Activated CD4-positive, CD25-positive, alpha-beta regulatory T cell treated with anti-CD3 and anti-CD28 coated beads, Interleukin-2, amount 50 U/mL, for 72 hours (primary cell): ENCODE results near the gene PLEKHM2.
"Not testable (repeated sequence)": the region's sequence is repeated elsewhere in the genome, so short reads cannot be mapped to it uniquely, and the experiment has no call there.

Experiments used
- DNase-seq: peaks from one replicate; pipeline ENCODE4 v3.0.0; 2021

PLEKHM2 gene, protein sequence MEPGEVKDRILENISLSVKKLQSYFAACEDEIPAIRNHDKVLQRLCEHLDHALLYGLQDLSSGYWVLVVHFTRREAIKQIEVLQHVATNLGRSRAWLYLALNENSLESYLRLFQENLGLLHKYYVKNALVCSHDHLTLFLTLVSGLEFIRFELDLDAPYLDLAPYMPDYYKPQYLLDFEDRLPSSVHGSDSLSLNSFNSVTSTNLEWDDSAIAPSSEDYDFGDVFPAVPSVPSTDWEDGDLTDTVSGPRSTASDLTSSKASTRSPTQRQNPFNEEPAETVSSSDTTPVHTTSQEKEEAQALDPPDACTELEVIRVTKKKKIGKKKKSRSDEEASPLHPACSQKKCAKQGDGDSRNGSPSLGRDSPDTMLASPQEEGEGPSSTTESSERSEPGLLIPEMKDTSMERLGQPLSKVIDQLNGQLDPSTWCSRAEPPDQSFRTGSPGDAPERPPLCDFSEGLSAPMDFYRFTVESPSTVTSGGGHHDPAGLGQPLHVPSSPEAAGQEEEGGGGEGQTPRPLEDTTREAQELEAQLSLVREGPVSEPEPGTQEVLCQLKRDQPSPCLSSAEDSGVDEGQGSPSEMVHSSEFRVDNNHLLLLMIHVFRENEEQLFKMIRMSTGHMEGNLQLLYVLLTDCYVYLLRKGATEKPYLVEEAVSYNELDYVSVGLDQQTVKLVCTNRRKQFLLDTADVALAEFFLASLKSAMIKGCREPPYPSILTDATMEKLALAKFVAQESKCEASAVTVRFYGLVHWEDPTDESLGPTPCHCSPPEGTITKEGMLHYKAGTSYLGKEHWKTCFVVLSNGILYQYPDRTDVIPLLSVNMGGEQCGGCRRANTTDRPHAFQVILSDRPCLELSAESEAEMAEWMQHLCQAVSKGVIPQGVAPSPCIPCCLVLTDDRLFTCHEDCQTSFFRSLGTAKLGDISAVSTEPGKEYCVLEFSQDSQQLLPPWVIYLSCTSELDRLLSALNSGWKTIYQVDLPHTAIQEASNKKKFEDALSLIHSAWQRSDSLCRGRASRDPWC

DNA sequence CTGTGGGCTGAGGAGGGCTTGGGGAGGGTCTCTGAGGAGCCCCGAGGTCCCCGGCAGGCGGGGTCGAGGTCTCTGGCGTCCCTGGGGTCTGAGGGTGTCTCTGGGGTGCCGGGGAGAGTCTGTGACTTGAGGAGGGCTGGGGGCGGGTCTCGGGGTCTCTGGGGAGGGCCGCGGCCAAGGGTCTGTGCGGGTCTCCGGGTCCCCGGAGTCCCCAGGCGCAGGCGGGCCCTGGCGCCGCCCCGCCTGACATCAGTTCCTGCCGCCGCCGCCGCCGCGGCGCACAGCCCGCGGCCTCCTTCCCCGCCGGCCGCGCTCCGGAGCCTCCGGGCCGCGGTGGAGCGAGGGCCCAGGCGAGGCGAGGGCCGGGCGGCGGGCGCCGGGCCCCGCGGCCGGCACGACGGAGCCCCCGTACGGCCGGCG lies at the start of gene PLEKHM2:
Gene PLEKHM2 (plus strand): TSS at position 279 of the 420 bp plus-strand sequence. CDS start 239 bp downstream, outside the sequence.
- peak; percentile 59 for DNase-seq

DNA sequence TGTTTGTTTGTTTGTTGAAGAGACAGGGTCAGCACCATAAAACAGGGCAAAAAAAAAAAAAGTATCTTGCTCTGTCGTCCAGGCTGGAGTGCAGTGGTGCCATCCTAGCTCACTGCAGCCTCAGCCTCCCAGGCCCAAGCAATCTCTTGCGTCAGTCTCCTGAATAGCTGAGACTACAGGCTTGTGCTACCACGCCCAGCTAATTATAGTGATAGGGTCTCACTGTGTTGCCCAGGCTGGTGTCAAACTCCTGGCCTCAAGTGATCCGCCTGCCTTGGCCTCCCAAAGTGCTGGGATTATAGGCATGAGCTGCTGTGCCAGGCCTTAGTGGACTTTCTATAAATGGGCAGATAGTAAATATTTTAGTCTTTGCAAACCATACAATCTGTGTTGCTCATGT lies 47.7 kb upstream of the PLEKHM2 start:
- DNase-seq: no peak

DNA sequence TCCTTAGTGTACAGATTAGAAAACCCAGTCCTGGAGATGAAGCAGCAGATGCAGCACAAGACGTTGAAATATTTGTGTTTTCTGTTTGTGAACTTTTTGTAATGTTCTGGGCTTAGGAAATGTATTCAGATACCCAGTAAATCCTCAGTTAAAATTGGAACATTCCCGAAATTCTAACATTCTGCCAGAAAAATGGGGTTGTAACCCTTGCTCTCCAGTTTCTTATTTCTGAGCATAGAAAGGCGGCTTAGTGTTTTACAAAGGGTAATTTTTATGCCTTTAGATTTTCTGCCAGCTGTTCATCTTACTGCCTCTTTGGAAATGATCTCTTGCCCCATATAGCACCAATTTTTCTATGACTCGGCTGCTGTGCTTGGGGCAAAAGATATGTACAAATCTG lies 46.3 kb upstream of the PLEKHM2 start:
- no peak for DNase-seq

DNA sequence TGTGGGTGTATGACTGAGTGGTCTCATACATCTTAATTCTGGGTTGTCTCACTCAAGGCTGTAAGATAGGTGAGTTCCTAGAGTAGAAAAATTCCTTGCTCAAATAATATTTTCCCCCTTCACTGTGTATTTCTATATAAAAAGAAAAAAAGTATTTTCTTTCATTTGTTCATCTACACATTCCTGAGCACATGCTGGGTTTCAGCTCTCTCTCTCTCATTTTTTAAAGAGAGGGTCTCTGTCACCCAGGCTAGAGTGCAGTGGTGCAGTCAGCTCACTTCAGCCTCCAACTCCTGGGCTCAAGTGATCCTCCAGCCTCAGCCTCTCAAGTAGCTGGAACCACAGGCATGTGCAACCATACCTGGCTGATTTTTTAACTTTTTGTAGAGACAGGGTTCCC lies 44.9 kb upstream of the PLEKHM2 start:
- no peak for DNase-seq

- DNase-seq: no peak
Measured at GRCh38 chr1:15639931-15640330, 44.2 kb upstream of the PLEKHM2 start.

DNA sequence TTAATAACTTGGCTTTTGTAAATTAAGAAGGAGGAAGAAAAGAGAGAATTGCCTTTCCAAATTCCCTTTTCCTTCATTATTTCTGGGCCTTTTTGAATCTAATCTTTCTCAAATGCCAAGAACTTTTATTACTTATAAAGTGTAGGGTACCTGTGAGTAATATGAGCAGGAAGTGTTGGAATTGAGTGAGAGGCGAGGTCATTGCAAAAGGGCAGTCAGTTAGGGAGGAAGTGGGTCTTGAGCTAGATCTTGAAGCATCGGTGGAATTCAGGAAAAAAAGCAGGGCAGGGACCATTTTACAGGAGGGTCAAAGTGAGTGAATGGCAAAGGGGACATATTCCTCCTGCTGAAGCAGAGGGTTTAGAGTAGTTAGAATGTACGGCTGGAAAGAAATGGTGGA lies 43.5 kb upstream of the PLEKHM2 start:
- no peak for DNase-seq

DNA sequence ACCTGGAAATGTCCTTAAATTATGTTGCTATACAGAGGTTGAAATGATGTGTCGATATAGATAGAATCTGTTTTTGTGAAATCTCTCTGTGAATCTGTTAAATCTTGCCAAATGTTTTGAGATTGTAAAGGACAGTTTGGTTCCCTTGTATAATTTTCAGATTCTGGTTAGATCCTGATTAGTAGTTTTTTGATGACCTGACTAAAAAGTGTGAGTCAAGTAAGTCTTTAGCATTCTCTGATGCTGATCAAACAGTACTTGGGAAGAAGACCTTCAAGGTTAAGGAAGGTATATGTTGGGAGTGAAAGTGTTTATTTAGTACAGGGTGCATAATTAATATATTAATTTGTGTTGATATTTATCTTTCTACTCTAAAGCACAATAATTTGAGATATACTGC lies 34.2 kb upstream of the PLEKHM2 start:
- DNase-seq: no peak

DNA sequence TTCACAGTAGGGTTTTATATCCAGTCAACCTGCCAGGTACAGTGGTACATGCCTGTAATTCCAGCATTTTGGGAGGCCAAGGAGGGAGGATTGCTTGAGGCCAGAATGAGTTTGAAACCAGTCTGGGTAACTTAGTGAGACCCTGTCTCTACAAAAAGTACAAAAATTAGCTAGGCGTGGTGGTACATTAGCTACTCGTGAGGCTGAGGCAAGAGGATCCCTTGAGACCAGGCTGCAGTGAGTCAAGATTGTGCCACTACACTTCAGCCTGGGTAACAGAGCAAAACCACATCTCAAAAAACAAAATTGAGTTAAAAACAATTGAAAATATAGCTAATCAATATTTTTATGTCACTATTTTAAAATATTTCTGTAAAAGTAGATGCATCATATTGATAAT lies 33.7 kb upstream of the PLEKHM2 start:
- no peak for DNase-seq

DNA sequence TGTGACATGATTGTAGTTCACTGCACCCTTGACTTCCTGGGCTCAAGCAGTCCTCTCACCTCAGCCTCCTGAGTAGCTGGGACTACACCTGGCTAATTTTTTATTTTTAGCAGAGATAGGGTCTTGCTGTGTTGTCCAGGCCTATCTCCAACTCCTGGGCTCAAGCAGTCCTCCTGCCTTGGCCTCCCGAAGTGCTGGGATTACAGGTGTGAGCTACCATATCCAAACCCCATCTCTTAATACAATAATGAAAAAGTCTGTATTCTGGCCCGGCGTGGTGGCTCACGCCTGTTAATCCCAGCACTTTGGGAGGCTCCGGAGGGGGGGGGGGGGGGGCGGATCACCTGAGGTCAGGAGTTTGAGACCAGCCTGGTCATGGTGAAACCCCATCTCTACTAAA lies 32.0 kb upstream of the PLEKHM2 start:
- not testable (repeated sequence) for DNase-seq

DNA sequence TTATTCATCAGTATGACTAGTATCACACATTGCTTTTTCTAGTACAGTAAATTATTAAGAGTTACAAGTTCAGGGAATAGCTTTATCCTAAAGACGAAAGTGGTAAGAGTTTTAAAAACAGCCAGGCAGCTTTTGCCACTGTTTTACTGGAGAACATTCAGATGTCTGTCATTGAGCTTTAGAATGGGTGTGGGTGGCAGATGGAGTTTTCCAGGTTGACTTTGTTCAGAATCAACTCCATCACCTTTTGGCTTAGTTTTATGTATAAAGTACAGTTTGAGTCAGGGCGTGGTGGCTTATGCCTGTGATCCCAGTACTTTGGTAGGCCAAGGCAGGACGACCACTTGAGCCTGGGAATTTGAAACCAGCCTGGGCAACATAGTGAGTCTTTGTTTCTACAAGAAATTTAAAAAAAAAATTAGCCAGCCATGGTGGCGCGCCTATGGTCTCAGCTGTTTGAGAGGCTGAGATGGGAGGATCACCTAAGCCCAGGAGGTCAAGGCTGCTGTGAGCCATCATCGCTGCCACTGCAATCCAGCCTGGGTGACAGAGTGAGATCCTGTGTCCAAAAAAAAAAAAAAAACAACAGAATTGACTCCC lies 29.9 kb upstream of the PLEKHM2 start:
- no peak for DNase-seq

DNA sequence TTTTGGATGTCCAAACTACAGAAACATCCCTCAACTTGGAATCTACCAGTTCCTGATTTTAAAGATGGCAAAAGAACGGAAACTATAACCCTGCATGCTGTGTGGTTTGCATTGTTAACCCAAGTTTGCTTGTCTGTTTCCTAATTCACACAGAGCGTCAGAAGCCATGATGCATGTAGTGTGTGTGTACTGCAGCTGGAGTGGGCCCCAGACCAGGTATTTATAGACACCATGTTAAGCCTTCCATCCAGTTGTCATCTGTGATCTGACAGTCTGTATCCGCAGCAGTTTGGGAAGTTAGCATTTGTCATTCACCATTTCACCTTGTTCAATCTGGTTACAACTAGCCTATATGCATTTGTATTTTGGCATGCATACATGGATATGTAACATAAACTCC lies 27.7 kb upstream of the PLEKHM2 start:
- DNase-seq: no peak

DNA sequence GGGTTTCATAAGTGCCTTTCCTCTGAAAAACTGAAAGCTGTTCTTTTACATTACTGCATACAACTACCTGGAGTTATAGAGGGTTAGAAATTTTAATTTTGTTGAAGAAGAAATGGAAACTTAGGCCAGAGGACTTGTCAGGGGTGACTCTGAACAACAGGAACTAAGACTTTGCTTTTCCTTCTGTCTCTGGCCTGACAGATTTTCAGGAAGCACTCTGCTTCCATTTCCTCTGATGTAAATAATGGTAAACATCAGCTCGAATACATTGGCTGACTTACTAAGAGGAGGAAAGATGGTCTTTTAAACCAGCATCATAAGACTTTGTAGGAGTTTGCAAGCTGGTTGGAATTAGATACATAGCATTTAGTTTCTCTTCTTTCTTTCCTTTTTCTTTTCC lies 27.1 kb upstream of the PLEKHM2 start:
- no peak for DNase-seq

DNA sequence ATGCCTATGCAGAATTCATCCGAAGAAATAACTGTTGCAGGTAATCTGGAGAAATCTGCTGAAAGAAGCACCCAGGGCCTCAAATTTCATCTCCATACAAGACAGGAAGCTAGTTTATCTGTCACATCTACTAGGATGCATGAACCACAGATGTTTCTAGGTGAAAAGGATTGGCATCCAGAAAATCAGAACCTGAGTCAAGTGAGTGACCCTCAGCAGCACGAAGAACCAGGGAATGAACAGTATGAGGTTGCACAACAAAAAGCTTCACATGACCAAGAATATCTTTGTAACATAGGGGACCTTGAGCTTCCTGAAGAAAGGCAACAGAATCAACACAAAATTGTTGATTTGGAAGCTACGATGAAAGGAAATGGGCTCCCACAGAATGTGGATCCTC lies 24.0 kb upstream of the PLEKHM2 start:
- no peak for DNase-seq

- DNase-seq: no peak
Measured at GRCh38 chr1:15662477-15662876, 21.6 kb upstream of the PLEKHM2 start.

- no peak for DNase-seq
Measured at GRCh38 chr1:15663925-15664324, 20.2 kb upstream of the PLEKHM2 start.

DNA sequence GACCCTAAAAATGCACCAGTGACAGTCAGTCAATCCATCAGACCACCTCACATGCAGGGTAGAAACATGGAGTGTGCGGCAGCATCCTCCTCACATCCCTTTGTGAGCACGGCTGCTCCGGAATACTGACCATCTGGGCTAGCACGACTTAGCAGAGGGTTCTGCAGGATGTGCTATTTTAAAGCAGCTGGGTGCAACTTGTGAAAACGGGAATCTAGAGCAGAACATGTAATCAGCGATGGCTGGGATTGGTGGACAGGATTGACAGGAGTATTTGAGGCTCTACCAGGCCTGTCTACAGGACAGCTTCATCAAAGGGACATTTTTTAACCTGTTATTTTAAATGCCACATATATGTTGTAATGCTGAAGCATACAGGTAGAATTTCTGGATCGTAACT lies 16.8 kb upstream of the PLEKHM2 start:
- no peak for DNase-seq

DNA sequence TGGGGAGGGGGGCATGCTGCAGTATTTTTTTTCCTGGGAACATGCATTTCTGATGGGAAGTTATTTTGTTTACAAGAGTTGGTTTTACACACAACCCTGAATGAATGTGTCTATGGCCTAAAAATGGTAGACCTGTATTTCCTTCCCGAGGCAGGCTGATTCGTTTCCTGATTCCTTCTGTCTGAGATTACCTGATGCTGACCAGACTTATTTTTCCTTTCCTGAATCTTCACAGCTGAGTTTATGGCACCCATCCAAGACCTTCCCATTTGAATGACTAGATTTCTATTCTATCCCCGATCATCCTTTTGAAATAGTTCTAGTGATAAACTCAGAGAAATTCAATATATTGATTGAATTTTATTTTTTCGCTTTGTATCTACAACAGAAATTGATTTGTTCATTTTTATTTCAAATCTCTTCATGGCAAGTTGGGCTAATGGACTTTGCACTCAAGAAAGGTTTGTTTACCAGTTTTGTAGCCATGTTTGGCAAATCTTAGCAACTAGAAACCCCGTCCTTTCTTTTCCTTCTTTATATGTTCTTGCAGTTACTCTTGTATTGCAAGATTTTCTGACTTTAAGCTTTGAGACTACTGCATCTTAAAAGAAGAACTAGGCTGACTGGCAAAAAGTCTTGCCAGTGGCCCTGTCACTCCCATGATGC lies 15.9 kb upstream of the PLEKHM2 start:
- DNase-seq: no peak

GRCh38 chr1:15669074-15669473 lies 15.0 kb upstream of the PLEKHM2 start:
- no peak for DNase-seq

DNA sequence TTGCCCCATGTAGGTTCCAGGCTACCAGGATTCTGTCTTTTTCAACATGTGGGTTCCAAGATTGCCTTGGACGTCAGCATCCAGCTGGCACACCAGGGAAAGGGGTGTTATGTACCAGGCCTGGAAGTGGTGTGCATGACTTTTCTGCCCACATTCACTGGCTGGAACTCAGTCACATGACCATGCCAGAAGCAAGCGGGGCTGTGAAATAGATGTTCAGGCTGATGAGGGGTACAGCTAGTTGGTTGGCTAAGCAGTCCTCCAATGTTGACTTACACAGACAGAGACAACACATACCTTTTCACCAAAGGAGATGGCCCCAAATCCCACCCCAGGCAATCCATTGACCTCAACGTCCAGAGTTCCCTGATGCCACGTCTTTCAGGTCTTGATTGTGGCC lies 14.3 kb upstream of the PLEKHM2 start:
- DNase-seq: no peak

GRCh38 chr1:15671430-15671829 lies 12.7 kb upstream of the PLEKHM2 start:
- no peak for DNase-seq

DNA sequence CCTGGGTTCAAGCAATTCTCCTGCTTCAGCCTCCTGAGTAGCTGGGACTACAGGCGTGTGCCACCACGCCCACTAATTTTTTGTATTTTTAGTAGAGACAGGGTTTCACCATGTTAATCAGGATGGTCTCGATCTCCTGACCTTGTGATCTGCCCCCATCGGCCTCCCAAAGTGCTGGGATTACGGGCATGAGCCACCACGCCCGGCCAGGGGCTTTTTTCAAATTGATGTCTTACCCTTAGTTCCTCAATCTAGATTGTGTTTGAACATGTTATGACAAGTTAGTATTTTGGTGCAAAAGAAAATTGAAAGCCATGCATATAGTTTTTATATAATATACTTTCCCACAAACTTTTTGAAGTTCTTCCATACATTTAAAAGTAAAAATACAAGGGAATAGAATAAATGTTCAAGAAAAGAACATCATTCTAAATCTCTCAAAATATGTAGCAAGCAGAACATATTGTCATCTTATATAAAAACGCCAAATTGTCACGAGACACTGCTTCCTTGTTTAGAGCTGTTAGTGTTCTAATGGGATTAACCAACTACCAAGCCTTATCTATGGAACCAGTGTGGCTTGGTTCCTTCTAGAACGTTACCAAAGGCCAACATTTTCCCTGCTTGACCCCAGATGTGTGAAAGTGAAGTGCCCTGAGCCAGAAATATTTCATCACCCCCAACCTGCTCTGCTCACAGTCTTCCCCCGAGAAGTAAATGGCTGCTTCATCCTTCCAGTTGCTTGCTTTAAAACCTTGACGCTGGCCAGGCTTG lies 9.5 kb upstream of the PLEKHM2 start:
- no peak for DNase-seq

DNA sequence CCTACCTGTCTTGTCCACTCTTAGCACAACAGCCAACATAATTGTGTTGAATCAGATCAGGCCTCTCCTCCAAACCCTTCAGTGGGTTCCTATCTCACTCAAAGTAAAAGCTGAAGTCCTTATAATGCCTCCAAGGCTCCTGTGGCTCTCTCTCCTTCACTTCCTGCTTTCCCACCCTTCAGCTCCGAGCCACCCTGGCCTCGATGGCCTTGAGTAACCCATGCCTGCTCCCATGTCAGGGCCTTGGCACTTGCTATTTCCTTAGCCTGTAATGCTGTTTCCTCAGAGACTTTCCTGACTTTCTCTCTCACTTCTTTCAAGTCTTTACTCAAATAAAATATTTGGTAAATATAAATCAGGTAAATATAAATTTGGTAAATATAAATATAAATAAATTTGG lies 8.1 kb upstream of the PLEKHM2 start:
- no peak for DNase-seq
